Kasumi-1 (cell line): ENCODE measurements around the gene EHF.

ENCODE experiments used
- DNase-seq, 2 experiments: peaks; one replicate each; lab custom pipeline; 2025; lab: John Stamatoyannopoulos, UW

Gene EHF

GRCh38 chr11:34602245-34602644 is 18.6 kb upstream of the EHF start:
- DNase-seq = no peak

- DNase-seq = no peak
Observed at GRCh38 chr11:34603129-34604001, 17.5 kb upstream of the EHF start.

- DNase-seq = no peak
Observed at GRCh38 chr11:34604145-34604544, 16.7 kb upstream of the EHF start.

GRCh38 chr11:34604911-34605310 is 16.0 kb upstream of the EHF start:
- DNase-seq = no peak

- no peak for DNase-seq
Observed at GRCh38 chr11:34605481-34606325, 15.2 kb upstream of the EHF start.

- DNase-seq = no peak
Observed at GRCh38 chr11:34606326-34607120, 14.4 kb upstream of the EHF start.

- no peak for DNase-seq
Observed at GRCh38 chr11:34609187-34609751, 11.6 kb upstream of the EHF start.

GRCh38 chr11:34609850-34610249 is 11.0 kb upstream of the EHF start:
- no peak for DNase-seq

- DNase-seq = no peak
Observed at GRCh38 chr11:34610324-34611041, 10.4 kb upstream of the EHF start.

GRCh38 chr11:34613015-34613414 is 7.9 kb upstream of the EHF start:
- DNase-seq = no peak

- peak; percentile 63 to 76 for DNase-seq
Observed at GRCh38 chr11:34613552-34614056, 7.3 kb upstream of the EHF start.

- peak; percentile 80 to 84 for DNase-seq
Observed at GRCh38 chr11:34614344-34615104, 6.4 kb upstream of the EHF start.

- no peak for DNase-seq
Observed at GRCh38 chr11:34616086-34616485, 4.8 kb upstream of the EHF start.

- no peak for DNase-seq
Observed at GRCh38 chr11:34616830-34617504, 3.9 kb upstream of the EHF start.

- DNase-seq = no peak
Observed at GRCh38 chr11:34618406-34618805, 2.5 kb upstream of the EHF start.

- no peak for DNase-seq
Observed at GRCh38 chr11:34619062-34619516, 1.8 kb upstream of the EHF start.

GRCh38 chr11:34620202-34620601 is 691 bp upstream of the EHF start:
- DNase-seq = no peak

- no peak for DNase-seq
Observed at GRCh38 chr11:34621876-34622275, 983 bp downstream of the EHF start.

GRCh38 chr11:34623463-34623862 is 2.6 kb downstream of the EHF start:
- no peak for DNase-seq

GRCh38 chr11:34624069-34624468 is 3.2 kb downstream of the EHF start:
- DNase-seq = no peak
